IPS DF 6.9 (cell line): ENCODE measurements around the gene CUL3.
"Not testable (repeated sequence)": the region's sequence is repeated elsewhere in the genome, so short reads cannot be mapped to it uniquely, and the experiment has no call there.

ENCODE experiments used
- DNase-seq: peaks from one replicate; pipeline ENCODE4 v3.0.0-alpha.2; 2013; ENCODE audit warnings: low read depth, low spot score
- H3K27ac ChIP-seq: one replicate; pipeline ENCODE4 v1.5.1; 2013; ENCODE audit warnings: low read length, control low read depth
- H3K27me3 ChIP-seq: 2 replicates; pipeline ENCODE4 v1.6.1; 2013; ENCODE audit warnings: mild to moderate bottlenecking, low read length; ENCODE audit not compliant: control insufficient read depth, insufficient read depth
- H3K36me3 ChIP-seq: 2 replicates; pipeline ENCODE4 v1.6.1; 2013; ENCODE audit warnings: low read length; ENCODE audit not compliant: control insufficient read depth, insufficient read depth
- H3K4me1 ChIP-seq: 2 replicates; pipeline ENCODE4 v1.6.1; 2013; ENCODE audit warnings: low read length; ENCODE audit not compliant: control insufficient read depth, insufficient read depth
- H3K4me3 ChIP-seq: 2 replicates; pipeline ENCODE4 v1.5.1; 2013; ENCODE audit warnings: mild to moderate bottlenecking, low read length
- H3K9me3 ChIP-seq: 2 replicates; pipeline ENCODE4 v1.6.1; 2013; ENCODE audit warnings: low read length, inconsistent platforms; ENCODE audit not compliant: control insufficient read depth, insufficient read depth
- WGBS: extraction: QIAGEN DNeasy Blood & Tissue Kit; methylation state at CpG from one replicate; pipeline ENCODE4 v1.1.7; 2013; ENCODE audit warnings: mixed read lengths, missing lambda C conversion rate; ENCODE audit not compliant: insufficient read length, insufficient coverage; 5-methylcytosine and 5-hydroxymethylcytosine counted together

Gene CUL3

GRCh38 chr2:224602778-224603375 is 17.7 kb upstream of the CUL3 start:
- no CpG with 5 or more reads among the region's 17 CpGs for WGBS

GRCh38 chr2:224601923-224602322 is 16.8 kb upstream of the CUL3 start:
- Histone ChIP-seq H3K9me3 (no peaks in the 10 kb centered on the region), H3K36me3 (no peaks in the 10 kb centered on the region), H3K27me3 (no peaks in the 10 kb centered on the region), H3K4me1 (no peaks in the 10 kb centered on the region), H3K27ac (no peak overlapping the region), H3K4me3 (no peak overlapping the region)
- no CpG with 5 or more reads among the region's 2 CpGs for WGBS
- DNase-seq: no peak

More at GRCh38 chr2:224602778-224603375, 17.7 kb upstream of the CUL3 start:
- H3K27me3 ChIP-seq, H3K4me1 ChIP-seq, DNase-seq, H3K36me3 ChIP-seq, H3K4me3 ChIP-seq, H3K9me3 ChIP-seq, H3K27ac ChIP-seq: not testable (repeated sequence)

GRCh38 chr2:224598678-224599077 is 13.5 kb upstream of the CUL3 start:
- Histone ChIP-seq H3K27me3 (no peaks in the 10 kb centered on the region), H3K36me3 (no peaks in the 10 kb centered on the region), H3K4me3 (no peak overlapping the region), H3K9me3 (no peaks in the 10 kb centered on the region), H3K27ac (no peak overlapping the region), H3K4me1 (no peaks in the 10 kb centered on the region)
- DNase-seq: no peak
- no CpG with 5 or more reads among the region's 2 CpGs for WGBS

- Histone ChIP-seq H3K27me3 (no peaks in the 10 kb centered on the region), H3K36me3 (no peaks in the 10 kb centered on the region), H3K27ac (no peak overlapping the region), H3K4me1 (no peaks in the 10 kb centered on the region), H3K4me3 (no peak overlapping the region), H3K9me3 (no peaks in the 10 kb centered on the region)
- DNase-seq: no peak
- no CpG with 5 or more reads among the region's 2 CpGs for WGBS
These were observed 11.1 kb upstream of the CUL3 start for GRCh38 chr2:224596289-224596688.

- Histone ChIP-seq H3K27me3 (no peaks in the 10 kb centered on the region), H3K9me3 (no peaks in the 10 kb centered on the region), H3K4me1 (no peaks in the 10 kb centered on the region), H3K27ac (no peak overlapping the region), H3K4me3 (no peak overlapping the region), H3K36me3 (no peaks in the 10 kb centered on the region)
- no peak for DNase-seq
- WGBS: no CpG with 5 or more reads among the region's 4 CpGs
These were observed 10.4 kb upstream of the CUL3 start for GRCh38 chr2:224595518-224595917.

- no peak overlapping the region for H3K4me3 ChIP-seq
- no peaks in the 10 kb centered on the region for H3K4me1 ChIP-seq
- no peaks in the 10 kb centered on the region for H3K36me3 ChIP-seq
- H3K27me3 ChIP-seq: no peaks in the 10 kb centered on the region
- no CpG with 5 or more reads among the region's 5 CpGs for WGBS
- H3K27ac ChIP-seq: no peak overlapping the region
- no peaks in the 10 kb centered on the region for H3K9me3 ChIP-seq
- no peak for DNase-seq
These were observed 9.7 kb upstream of the CUL3 start for GRCh38 chr2:224594840-224595239.

GRCh38 chr2:224591220-224591619 is 6.1 kb upstream of the CUL3 start:
- WGBS: no CpG with 5 or more reads among the region's 2 CpGs

GRCh38 chr2:224586127-224586695 is 1.0 kb upstream of the CUL3 start:
- Histone ChIP-seq H3K27me3 (no peaks in the 10 kb centered on the region), H3K36me3 (no peaks in the 10 kb centered on the region), H3K4me1 (no peaks in the 10 kb centered on the region; the same call in 1 of the 2 replicates), H3K27ac (no peak overlapping the region), H3K9me3 (no peaks in the 10 kb centered on the region), H3K4me3 (peak overlapping the region; percentile 53; the same call in 1 of the 2 replicates)
- DNase-seq: no peak
- WGBS: no CpG with 5 or more reads among the region's 7 CpGs

More at GRCh38 chr2:224591220-224591619, 6.1 kb upstream of the CUL3 start:
- Histone ChIP-seq H3K27ac (no peak overlapping the region), H3K27me3 (no peaks in the 10 kb centered on the region), H3K36me3 (no peaks in the 10 kb centered on the region), H3K4me3 (no peak overlapping the region), H3K9me3 (no peaks in the 10 kb centered on the region), H3K4me1 (no peaks in the 10 kb centered on the region)
- DNase-seq: no peak

- no CpG with 5 or more reads among the region's 62 CpGs for WGBS
- DNase-seq: no peak
These were observed 365 bp downstream of the CUL3 start for GRCh38 chr2:224584785-224585210.

GRCh38 chr2:224584111-224584784 is 915 bp downstream of the CUL3 start:
- Histone ChIP-seq H3K27me3 (no peaks in the 10 kb centered on the region), H3K4me3 (peak overlapping the region; percentile 91), H3K36me3 (no peaks in the 10 kb centered on the region), H3K4me1 (no peaks in the 10 kb centered on the region; the same call in 1 of the 2 replicates), H3K9me3 (no peaks in the 10 kb centered on the region), H3K27ac (no peak overlapping the region)
- WGBS: no CpG with 5 or more reads among the region's 50 CpGs
- no peak for DNase-seq

More at GRCh38 chr2:224584785-224585210, 365 bp downstream of the CUL3 start:
- Histone ChIP-seq H3K36me3 (no peaks in the 10 kb centered on the region), H3K27ac (no peak overlapping the region), H3K4me1 (no peaks in the 10 kb centered on the region; the same call in 1 of the 2 replicates), H3K27me3 (no peaks in the 10 kb centered on the region), H3K4me3 (peak overlapping the region; percentile 91), H3K9me3 (no peaks in the 10 kb centered on the region)
